ENCODE data around the gene OR10W1.

Gene OR10W1

GRCh38 chr11:58268142-58268541 lies at the start of gene OR10W1:
OR10W1 (minus strand) TSS chr11:58268260; CDS start chr11:58267858, 402 bp downstream.
- DNase-seq: no peak

- peak; percentile 28 for DNase-seq
These were observed 48.1 kb upstream of the OR10W1 start for GRCh38 chr11:58316142-58316541.

GRCh38 chr11:58301576-58301975 lies 33.5 kb upstream of the OR10W1 start:
- DNase-seq: no peak

GRCh38 chr11:58292017-58292416 lies 24.0 kb upstream of the OR10W1 start:
- no peak for DNase-seq

GRCh38 chr11:58289266-58289665 lies 21.2 kb upstream of the OR10W1 start:
- DNase-seq: no peak

- peak; percentile 58 for DNase-seq
These were observed 18.2 kb upstream of the OR10W1 start for GRCh38 chr11:58286249-58286648.

- no peak for DNase-seq
These were observed 17.5 kb upstream of the OR10W1 start for GRCh38 chr11:58285483-58286040.

GRCh38 chr11:58276151-58276550 lies 8.1 kb upstream of the OR10W1 start:
- DNase-seq: no peak

GRCh38 chr11:58275002-58275401 lies 6.9 kb upstream of the OR10W1 start:
- DNase-seq: no peak

GRCh38 chr11:58259983-58260382 lies 8.1 kb downstream of the OR10W1 start:
- DNase-seq: no peak

GRCh38 chr11:58254936-58255335 lies 13.1 kb downstream of the OR10W1 start:
- no peak for DNase-seq

GRCh38 chr11:58243954-58244353 lies 24.1 kb downstream of the OR10W1 start:
- no peak for DNase-seq

GRCh38 chr11:58227956-58228615 lies 40.0 kb downstream of the OR10W1 start:
- no peak for DNase-seq

- no peak for DNase-seq
These were observed 45.3 kb downstream of the OR10W1 start for GRCh38 chr11:58222721-58223120.

Data from kidney glomerular epithelial cell (primary cell).